Gastroesophageal sphincter (tissue), 4 donors: ENCODE measurements around the gene PBRM1. TPM values are rescaled to one million over a fixed set of nuclear protein-coding genes. Genes with fewer than 3 reads are reported as not detected.

Source experiments
- ATAC-seq: fragments of 150-250 bp; one replicate; pipeline ENCODE4 v1.9.1; 2016; ENCODE audit warnings: mild to moderate bottlenecking, moderate library complexity
- H3K27ac ChIP-seq, 4 donors: fragments of 200-600 bp; sonication (generic) in 3 of 4; 1 replicate in 3 of 4; 2 replicates in 1 of 4; pipeline ENCODE4 v1.5.1; 2016 to 2019
- H3K27me3 ChIP-seq: fragments of 200-600 bp; sonication (generic); one replicate; pipeline ENCODE4 v1.5.1; 2019
- H3K36me3 ChIP-seq, 2 donors: fragments of 200-600 bp; sonication (generic); one replicate each; pipeline ENCODE4 v1.5.1; 2019; ENCODE audit warnings: control low read depth in 1 of 2
- H3K4me1 ChIP-seq, 3 donors: fragments of 200-600 bp; sonication (generic); 1 replicate in 2 of 3; 2 replicates in 1 of 3; pipeline ENCODE4 v1.5.1; 2016 to 2019; ENCODE audit warnings: control low read depth in 2 of 3
- H3K4me3 ChIP-seq, 2 donors: fragments of 200-600 bp; sonication (generic); one replicate each; pipeline ENCODE4 v1.5.1; 2019; ENCODE audit warnings: mild to moderate bottlenecking in 1 of 2, moderate library complexity in 1 of 2
- H3K9me3 ChIP-seq, 3 donors: fragments of 200-600 bp; sonication (generic); one replicate each; pipeline ENCODE4 v1.5.1; 2017 to 2019; ENCODE audit warnings: control low read depth in 2 of 3
- CTCF ChIP-seq, 4 experiments: fragments of 200-600 bp in 2 of 4; fragments of 450-650 bp in 2 of 4; sonication (generic) in 1 of 4; IDR thresholded peaks; one replicate each; pipeline ENCODE4 v1.5.1; 2017 to 2019; ENCODE audit warnings: antibody characterized with exemption in 4 of 4, mild to moderate bottlenecking in 2 of 4, moderate library complexity in 2 of 4
- EP300 ChIP-seq: sonication (generic); formaldehyde crosslinking; IDR thresholded peaks from one replicate; pipeline ENCODE4 v1.6.1; 2017; ENCODE audit warnings: antibody characterized with exemption, mild to moderate bottlenecking
- POLR2A ChIP-seq, 2 donors: fragments of 450-650 bp; IDR thresholded peaks; one replicate each; pipeline ENCODE4 v1.6.1; 2017; ENCODE audit warnings: antibody characterized with exemption in 2 of 2, mild to moderate bottlenecking in 2 of 2, moderate library complexity in 1 of 2
- POLR2AphosphoS5 ChIP-seq: sonication (generic); formaldehyde crosslinking; IDR thresholded peaks from one replicate; pipeline ENCODE4 v1.6.1; 2017; ENCODE audit warnings: antibody characterized with exemption
- WGBS, 2 donors: methylation state at CpG; one replicate each; pipeline ENCODE4 v1.1.5; 2018; ENCODE audit warnings: low coverage in 1 of 2; 5-methylcytosine and 5-hydroxymethylcytosine counted together
- total RNA-seq, 4 donors: library from RNA; depleted of rRNA; stranded (reverse); fragments of >200 nt; gene quantifications; one replicate each; pipeline ENCODE4 v1.1.0, GENCODE V29; 2016

The PBRM1 gene
- total RNA-seq, 4 donors from 2014 or later = 73.9 to 105 (median 98.4) TPM

GRCh38 chr3:52536112-52536368, 149.7 kb downstream of the PBRM1 start:
- Histone ChIP-seq H3K27ac (peak overlapping the region in 3 of 4 donors; percentile 93 to 95 (median 94)), H3K4me3 (peak overlapping the region in 1 of 2 donors; percentile 77), H3K9me3 (no peaks in the 10 kb centered on the region), H3K27me3 (no peaks in the 10 kb centered on the region), H3K4me1 (peaks cover 0 to 84% (median 40%) of the 10 kb centered on the region in 3 donors), H3K36me3 (peaks cover 0 to 3% of the 10 kb centered on the region in 2 donors)
- no peak for ATAC-seq
- no peak for TF ChIP-seq POLR2AphosphoS5
- 14 to 41% methylated on average over 2 to 9 of the region's 9 CpGs for WGBS, 2 donors

- no peaks in the 10 kb centered on the region for H3K9me3 ChIP-seq
- WGBS, 2 donors = 75 to 84% methylated on average over 10 to 14 of the region's 19 CpGs
- no peaks in the 10 kb centered on the region for H3K36me3 ChIP-seq
- peaks cover 0 to 88% (median 45%) of the 10 kb centered on the region in 3 donors for H3K4me1 ChIP-seq
- no peak for TF ChIP-seq POLR2AphosphoS5
- TF ChIP-seq POLR2A (IDR thresholded peaks at IDR 0.05) = no peak
- peak overlapping the region in 1 of 2 donors; percentile 77 for H3K4me3 ChIP-seq
- peak overlapping the region in 3 of 4 donors; percentile 93 to 95 (median 94) for H3K27ac ChIP-seq
- ATAC-seq = no peak
- no peaks in the 10 kb centered on the region for H3K27me3 ChIP-seq
Observed at GRCh38 chr3:52535411-52536111, 150.2 kb downstream of the PBRM1 start.

- no peak for ATAC-seq
- 27% methylated on average over 9 of the region's 57 CpGs; no CpG with 5 or more reads in 1 of the 2 donors for WGBS, 2 donors
- H3K4me3 ChIP-seq = peak overlapping the region; percentile 67 to 74
Observed at GRCh38 chr3:52534281-52535183, 151.2 kb downstream of the PBRM1 start.

GRCh38 chr3:52533623-52534280, 152.0 kb downstream of the PBRM1 start, which contains the start of gene NT5DC2:
Gene NT5DC2, minus strand, starts transcription at chr3:52533857. Its CDS starts 120 bp downstream, at chr3:52533737.
- Histone ChIP-seq H3K9me3 (no peaks in the 10 kb centered on the region), H3K27me3 (no peaks in the 10 kb centered on the region), H3K4me1 (peaks cover 5 to 89% (median 55%) of the 10 kb centered on the region in 3 donors), H3K4me3 (peak within 1 kb of the TSS; percentile 74 to 75), H3K36me3 (peaks cover 0 to 3% of the 10 kb centered on the region in 2 donors), H3K27ac (peak within 1 kb of the TSS; percentile 75 to 95 (median 94))
- ATAC-seq = peak; percentile 68
- TF ChIP-seq POLR2A (IDR thresholded peaks at IDR 0.05) (peak in 1 of 2 donors; percentile 23), CTCF (IDR thresholded peaks at IDR 0.05) (peak in 1 of 4 experiments; percentile 45), EP300 (no peak)
- WGBS, 2 donors = no CpG with 5 or more reads among the region's 91 CpGs

More at GRCh38 chr3:52534281-52535183, 151.2 kb downstream of the PBRM1 start:
- H3K4me1 ChIP-seq = peaks cover 3 to 89% (median 55%) of the 10 kb centered on the region in 3 donors
- TF ChIP-seq POLR2A (IDR thresholded peaks at IDR 0.05) (no peak), POLR2AphosphoS5 (no peak), CTCF (IDR thresholded peaks at IDR 0.05) (no peak), EP300 (no peak)
- no peaks in the 10 kb centered on the region for H3K9me3 ChIP-seq
- H3K27me3 ChIP-seq = no peaks in the 10 kb centered on the region
- H3K36me3 ChIP-seq = no peaks in the 10 kb centered on the region
- H3K27ac ChIP-seq = peak overlapping the region; percentile 75 to 95 (median 94)

- no peak for TF ChIP-seq CTCF (IDR thresholded peaks at IDR 0.05)
- TF ChIP-seq POLR2AphosphoS5 = no peak
- no peak for TF ChIP-seq POLR2A (IDR thresholded peaks at IDR 0.05)
- TF ChIP-seq EP300 = no peak
- no peaks in the 10 kb centered on the region for H3K9me3 ChIP-seq
Observed at GRCh38 chr3:52532838-52533622, 152.7 kb downstream of the PBRM1 start.

More at GRCh38 chr3:52532838-52533622, 152.7 kb downstream of the PBRM1 start:
- peak overlapping the region; percentile 74 to 75 for H3K4me3 ChIP-seq
- H3K4me1 ChIP-seq = peaks cover 5 to 84% (median 51%) of the 10 kb centered on the region in 3 donors
- peaks cover 0 to 10% of the 10 kb centered on the region in 2 donors for H3K36me3 ChIP-seq
- H3K27ac ChIP-seq = peak overlapping the region; percentile 12 to 95 (median 80)
- no peaks in the 10 kb centered on the region for H3K27me3 ChIP-seq
- 0% methylated on average over 10 of the region's 78 CpGs; no CpG with 5 or more reads in 1 of the 2 donors for WGBS, 2 donors
- no peak for ATAC-seq
